NCI-H774 (cell line): Measurements from ENCODE around the gene KRTAP5-4.
"Not testable (repeated sequence)": the region's sequence is repeated elsewhere in the genome, so short reads cannot be mapped to it uniquely, and the experiment has no call there.

Source experiments
- DNase-seq: peaks from one replicate; lab custom pipeline; 2025; lab: John Stamatoyannopoulos, UW

The KRTAP5-4 gene

GRCh38 chr11:1637628-1638027 is 15.7 kb upstream of the KRTAP5-4 start:
- DNase-seq: no peak

GRCh38 chr11:1636291-1636950 is 14.5 kb upstream of the KRTAP5-4 start:
- no peak for DNase-seq

- DNase-seq: no peak
These were observed 11.9 kb upstream of the KRTAP5-4 start for GRCh38 chr11:1633864-1634263.

GRCh38 chr11:1632053-1632714 is 10.2 kb upstream of the KRTAP5-4 start:
- peak; percentile 21 for DNase-seq

GRCh38 chr11:1631066-1631568 is 9.2 kb upstream of the KRTAP5-4 start:
- no peak for DNase-seq

- DNase-seq: no peak
These were observed 8.3 kb upstream of the KRTAP5-4 start for GRCh38 chr11:1630271-1630670.

GRCh38 chr11:1629326-1630185 is 7.6 kb upstream of the KRTAP5-4 start, which contains the start of gene KRTAP5-5:
TSS of gene KRTAP5-5 (plus strand) at chr11:1629775. CDS start at chr11:1629841, 66 bp downstream.
- no peak for DNase-seq

GRCh38 chr11:1628506-1629325 is 6.8 kb upstream of the KRTAP5-4 start:
- DNase-seq: peak; percentile 44

GRCh38 chr11:1625541-1625940 is 3.6 kb upstream of the KRTAP5-4 start:
- DNase-seq: no peak

GRCh38 chr11:1624621-1625020 is 2.7 kb upstream of the KRTAP5-4 start:
- DNase-seq: no peak

- no peak for DNase-seq
These were observed 1.8 kb upstream of the KRTAP5-4 start for GRCh38 chr11:1623716-1624115.

- no peak for DNase-seq
These were observed 2.5 kb downstream of the KRTAP5-4 start for GRCh38 chr11:1619449-1619848.

- no peak for DNase-seq
These were observed 3.7 kb downstream of the KRTAP5-4 start for GRCh38 chr11:1618231-1618630.

- DNase-seq: no peak
These were observed 13.6 kb downstream of the KRTAP5-4 start, which contains the start of gene KRTAP5-3 for GRCh38 chr11:1608363-1608762. TSS of gene KRTAP5-3 (minus strand) at chr11:1608463. CDS start at chr11:1608385, 78 bp downstream.

- DNase-seq: not testable (repeated sequence)
These were observed 14.0 kb downstream of the KRTAP5-4 start for GRCh38 chr11:1607901-1608300.

GRCh38 chr11:1607156-1607845 is 14.6 kb downstream of the KRTAP5-4 start:
- not testable (repeated sequence) for DNase-seq

- DNase-seq: not testable (repeated sequence)
These were observed 16.0 kb downstream of the KRTAP5-4 start for GRCh38 chr11:1605923-1606322.

- no peak for DNase-seq
These were observed 17.2 kb downstream of the KRTAP5-4 start for GRCh38 chr11:1604711-1605110.

GRCh38 chr11:1604181-1604580 is 17.8 kb downstream of the KRTAP5-4 start:
- DNase-seq: no peak

- DNase-seq: peak; percentile 15
These were observed 18.3 kb downstream of the KRTAP5-4 start for GRCh38 chr11:1603629-1604028.

GRCh38 chr11:1601663-1602062 is 20.3 kb downstream of the KRTAP5-4 start:
- DNase-seq: not testable (repeated sequence)
